NCI-H345 (cell line): ENCODE measurements around the gene GLS2.
"Not testable (repeated sequence)": the region's sequence is repeated elsewhere in the genome, so short reads cannot be mapped to it uniquely, and the experiment has no call there.

Source experiments
- DNase-seq: peaks from one replicate; lab custom pipeline; 2025; lab: John Stamatoyannopoulos, UW

GLS2 gene

DNA sequence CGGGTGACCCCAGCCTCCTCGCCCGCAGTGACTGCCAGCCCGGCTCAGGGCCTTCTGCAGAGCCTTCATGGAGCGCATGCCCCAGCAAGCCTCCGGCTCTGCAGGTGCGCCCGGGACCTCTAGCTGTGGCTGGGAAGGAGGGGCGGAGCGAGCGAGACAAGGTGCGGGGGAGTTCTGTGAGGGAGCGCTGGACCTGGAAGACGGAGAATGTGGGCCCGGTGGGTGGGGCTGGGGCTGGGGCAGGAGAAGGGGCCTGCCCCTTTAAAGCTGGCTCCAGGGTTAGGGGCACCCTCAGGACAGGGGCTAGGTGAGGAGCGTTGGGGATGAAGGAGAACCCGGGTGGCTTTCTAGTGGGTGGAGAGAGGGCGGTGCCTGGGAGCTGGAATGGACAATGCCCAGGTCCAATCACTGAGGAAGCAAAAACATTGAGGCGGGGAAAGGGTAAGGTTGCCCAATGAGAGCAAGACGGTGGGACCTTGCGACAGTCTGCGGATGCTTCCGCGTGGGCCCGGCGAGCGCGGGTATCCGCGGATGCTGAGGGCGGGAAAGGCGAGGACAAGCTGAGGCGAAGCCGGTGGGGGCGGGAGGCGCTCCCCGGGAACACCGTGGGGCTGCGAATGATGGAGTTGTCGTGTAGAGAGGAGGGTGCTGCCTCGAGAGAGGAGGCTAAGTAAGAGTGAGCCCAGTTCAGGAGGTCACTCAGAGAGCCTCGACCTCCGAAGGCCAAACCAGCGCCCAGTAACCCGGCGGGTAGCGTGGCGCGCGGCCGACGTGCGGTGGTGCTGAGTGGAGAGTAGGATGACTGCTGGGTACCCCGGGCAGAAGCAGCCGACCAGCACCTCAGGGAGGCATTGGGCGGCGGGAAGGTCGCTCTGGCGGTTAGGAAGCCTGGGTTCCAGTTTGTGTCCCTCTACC lies at the start of gene GLS2:
Gene GLS2, minus strand, starts transcription at position 121 of the 915 bp plus-strand sequence. Its CDS starts 43 bp downstream, at position 78.
- peak; percentile 88 for DNase-seq

DNA sequence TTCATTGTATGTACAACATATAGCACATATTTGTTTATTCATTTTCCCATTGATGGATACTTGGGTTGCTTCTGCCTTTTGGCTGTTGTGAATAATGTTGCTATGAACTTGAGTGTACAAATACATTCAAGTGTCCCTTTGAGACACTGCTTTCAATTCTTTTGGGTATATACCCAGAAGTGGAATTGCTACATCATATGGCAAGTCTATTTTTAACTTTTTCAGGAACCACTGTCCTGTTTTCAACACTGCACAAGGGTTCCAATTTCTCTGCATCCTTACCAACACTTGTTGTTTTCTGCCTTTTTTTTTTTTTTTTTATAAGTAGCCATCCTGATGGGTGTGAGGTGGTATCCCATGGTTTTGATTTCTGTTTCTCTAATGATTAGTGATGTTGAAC lies 49.6 kb upstream of the GLS2 start:
- DNase-seq = no peak

DNA sequence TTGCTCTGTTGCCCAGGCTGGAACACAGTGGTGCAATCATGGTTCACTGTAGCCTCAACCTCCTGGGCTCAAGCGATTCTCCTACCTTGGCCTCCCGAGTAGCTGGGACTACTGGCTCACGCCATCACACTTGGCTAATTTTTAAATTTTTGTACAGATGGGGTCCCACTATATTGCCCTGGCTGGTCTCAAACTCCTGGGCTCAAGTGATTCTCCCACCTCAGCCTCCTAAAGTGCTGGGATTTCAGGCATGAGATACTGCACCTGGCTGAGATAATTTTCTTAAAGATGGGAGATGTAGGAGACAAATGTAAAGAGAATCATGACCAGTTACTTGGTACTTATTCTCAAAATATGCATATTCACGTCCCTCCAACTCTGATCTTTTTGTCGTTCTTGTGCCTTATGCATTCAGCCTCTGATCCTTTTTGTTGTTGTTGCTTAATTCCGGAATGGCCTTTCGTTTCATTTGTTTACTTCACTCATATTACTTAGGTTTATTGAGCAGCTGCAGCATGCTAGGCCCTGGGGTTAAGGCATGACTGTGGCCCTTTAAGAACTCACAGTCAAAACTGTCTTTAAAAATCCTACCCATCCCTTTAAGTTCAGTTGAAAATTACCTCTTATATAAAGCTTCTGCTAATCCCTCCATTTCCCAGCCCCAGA lies 42.6 kb upstream of the GLS2 start:
- DNase-seq = no peak

DNA sequence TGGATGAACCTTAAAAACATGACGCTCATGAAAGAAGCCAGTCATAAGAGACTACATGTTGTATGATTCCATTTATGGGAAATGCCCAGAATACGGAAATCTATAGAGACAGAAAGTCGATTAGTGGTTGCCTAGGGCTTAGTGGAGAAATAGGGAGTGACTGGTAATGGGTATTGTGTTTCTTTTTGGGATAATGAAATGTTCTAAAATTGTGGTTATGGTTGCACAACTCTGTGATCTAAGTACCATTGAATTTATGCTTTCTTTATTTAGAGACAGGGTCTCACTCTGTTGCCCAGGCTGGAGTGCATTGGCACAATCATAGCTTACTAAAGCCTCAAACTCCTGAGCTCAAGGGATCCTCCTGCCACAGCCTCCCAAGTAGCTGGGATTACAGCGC lies 41.7 kb upstream of the GLS2 start:
- no peak for DNase-seq

DNA sequence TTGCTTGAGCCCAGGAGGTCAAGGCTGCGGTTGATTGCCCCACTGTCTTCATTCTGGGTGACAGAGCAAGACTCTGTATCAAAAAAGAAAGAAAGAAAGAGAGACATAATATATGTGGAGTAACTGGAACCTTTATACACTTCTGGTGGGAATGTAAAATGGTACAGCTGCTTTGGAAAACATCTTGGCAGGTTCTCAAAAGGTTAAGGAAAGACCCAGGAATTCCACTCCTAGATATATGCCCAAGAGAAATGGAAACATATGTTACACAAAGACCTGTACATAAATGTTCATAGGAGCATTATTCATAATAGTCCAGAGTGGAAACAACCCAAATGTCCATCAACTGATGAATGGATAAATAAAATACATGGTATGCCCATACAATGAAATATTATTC lies 40.9 kb upstream of the GLS2 start:
- no peak for DNase-seq

DNA sequence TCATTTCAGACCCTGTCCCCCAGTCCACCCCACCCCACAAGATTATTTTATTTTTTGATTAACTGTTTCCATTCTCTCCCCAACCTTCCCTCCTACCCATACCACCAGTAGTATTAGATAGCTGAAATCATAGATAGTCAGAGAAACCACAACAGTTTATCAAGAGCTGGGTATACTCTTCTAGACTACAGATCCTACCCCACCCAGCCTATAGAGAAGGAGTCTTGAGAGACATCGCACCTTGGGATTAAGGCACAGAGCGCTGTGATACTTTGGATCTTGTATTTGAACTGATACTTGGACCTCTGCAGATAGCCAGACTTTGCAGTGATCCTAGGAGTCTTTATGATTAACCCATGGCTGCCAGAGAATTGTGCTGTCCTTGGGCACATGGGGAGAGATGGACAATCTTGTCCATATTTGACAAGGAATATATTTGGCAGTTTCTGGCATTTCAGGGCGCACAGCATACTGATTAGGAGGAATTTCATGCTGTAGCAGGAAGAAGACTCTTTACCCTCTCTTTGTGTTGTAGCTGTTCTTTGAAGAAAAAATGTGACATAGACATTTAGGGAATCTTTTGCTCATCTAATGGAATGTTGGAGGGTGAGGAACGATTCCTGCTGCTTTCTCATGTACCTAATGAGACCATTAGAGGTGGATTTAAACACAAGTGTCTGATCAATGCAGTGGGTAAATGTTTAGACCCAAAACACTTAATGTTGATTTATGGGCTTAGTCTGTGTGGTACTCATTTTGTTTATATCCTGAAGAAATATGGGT lies 34.6 kb upstream of the GLS2 start:
- no peak for DNase-seq

DNA sequence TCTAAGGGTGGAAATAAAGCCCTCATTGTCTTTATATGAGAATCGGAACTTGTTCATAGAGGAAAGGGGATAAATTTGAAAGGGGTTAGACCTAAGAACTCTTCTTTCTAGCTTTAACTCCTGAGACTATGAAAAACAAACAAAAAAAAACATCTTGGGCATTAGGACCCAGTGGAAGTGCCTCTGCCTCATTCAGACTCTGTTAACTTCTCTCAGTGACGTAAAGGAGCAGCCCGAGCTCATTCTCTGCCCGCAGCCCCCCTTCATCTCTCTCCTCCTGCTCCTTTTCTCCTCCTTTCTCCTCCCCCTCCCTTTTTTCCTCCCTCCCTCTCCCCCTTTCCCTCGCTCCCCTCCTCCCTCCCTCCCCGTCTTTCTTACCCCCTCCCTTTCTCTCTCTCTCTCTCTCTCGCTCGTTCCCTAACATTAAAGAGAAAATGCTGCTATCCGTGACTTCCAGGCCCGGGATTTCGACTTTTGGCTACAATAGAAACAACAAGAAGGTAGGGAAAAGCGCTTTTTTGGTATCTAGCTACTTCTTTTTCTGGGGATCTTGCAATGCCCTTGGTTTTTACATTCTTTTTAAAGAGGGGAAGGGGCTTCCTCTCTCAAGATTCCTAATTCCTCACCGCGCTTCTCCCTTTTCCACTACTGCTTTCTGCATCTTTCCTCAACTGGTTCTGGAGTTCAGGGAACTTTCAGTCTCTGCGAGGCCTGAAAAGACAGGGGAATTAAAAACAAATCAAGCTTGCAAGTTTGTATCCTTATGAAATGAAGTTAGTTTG lies 33.8 kb upstream of the GLS2 start, which contains the start of gene RBMS2:
Gene RBMS2, plus strand, starts transcription at position 231 of the 782 bp plus-strand sequence. Its CDS starts 204 bp downstream, at position 435.
- DNase-seq = peak; percentile 53

DNA sequence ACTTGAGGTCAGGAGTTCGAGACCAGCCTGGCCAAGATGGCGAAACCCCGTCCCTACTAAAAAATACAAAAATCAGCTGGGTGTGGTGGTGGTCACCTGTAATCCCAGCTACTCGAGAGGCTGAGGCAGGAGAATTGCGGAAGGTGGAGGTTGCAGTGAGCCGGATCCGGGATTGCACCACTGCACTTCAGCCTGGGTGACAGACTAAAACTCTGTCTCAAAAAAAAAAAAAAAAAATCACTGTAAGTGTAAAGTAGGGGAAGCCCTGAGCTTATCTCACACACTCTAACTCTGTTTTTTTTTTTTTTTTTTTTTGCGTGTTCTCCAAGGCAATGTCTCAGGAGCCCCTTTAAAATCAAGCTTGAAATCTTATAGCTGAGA lies 33.2 kb upstream of the GLS2 start:
- no peak for DNase-seq

DNA sequence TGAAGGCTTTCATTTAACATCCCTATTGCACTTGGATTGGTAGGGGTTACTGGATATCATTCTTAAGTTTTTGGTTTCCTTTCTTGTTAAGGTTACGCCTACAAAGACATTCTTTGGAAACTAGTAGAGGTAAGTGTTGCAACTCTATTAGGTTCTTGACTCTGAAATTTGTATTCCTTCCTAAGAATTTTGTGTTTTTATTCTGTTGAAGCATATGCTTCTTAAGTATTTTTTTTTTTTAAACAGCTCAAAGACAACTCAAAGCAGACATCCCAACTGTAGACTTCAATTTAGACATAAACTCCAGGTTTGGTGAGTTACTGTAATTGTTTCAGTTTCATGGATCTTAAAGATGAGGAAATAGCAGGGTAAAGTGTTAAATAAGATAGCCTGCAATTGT lies 32.5 kb upstream of the GLS2 start:
- no peak for DNase-seq

DNA sequence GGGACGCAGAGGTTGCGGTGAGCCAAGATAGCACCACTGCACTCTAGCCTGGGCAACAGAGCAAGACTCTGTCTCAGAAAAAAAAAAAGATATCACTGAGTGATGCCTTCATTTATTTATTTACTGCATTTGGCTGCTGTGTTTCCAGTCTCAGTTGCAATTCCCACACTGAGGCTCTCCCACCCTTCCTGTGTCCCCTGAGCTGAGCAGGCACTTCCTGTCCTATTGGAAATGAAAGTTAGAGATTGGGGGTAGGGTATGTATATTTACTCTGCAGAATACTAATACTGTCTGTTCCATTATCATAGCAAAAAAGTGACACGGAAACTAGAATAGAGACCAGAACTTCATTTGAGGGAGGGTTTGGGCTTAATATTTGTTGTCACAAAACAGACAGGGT lies 32.1 kb upstream of the GLS2 start:
- DNase-seq = no peak

DNA sequence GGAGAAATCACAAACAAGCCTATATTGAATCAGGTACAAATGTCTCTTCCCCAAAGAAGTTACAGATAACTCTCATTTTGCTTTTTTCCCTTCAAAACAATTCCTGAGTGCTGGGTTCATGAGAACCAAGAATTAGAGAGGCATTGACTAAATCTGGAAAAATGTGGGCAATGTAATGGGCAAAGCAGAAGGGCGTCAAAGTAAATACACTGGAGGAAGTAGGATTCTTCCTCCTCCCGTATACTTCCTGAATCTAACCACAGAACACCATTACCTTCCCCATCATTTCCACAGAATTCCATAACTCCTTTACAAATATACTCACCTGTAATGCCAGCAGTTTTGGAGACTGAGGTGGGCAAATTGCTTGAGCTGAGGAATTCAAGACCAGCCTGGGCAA lies 30.6 kb upstream of the GLS2 start:
- no peak for DNase-seq

DNA sequence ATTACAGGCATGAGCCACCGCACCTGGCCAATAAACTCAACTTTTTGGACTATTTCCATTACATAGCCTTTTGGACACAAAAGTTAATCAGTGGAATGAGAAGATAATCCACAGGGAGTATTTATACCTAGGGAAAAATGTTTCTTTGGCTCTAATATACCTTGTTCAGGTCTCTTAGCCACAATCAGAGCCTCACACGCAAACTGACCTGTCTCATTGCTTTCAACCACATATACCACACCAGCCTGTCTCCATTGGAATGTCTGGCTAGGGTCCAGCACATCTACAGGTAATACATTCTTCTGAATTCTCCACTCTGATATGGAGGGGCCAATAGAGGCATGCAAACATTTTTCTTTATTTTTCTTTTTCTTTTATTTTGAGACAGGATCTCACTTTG lies 29.9 kb upstream of the GLS2 start:
- DNase-seq = no peak

DNA sequence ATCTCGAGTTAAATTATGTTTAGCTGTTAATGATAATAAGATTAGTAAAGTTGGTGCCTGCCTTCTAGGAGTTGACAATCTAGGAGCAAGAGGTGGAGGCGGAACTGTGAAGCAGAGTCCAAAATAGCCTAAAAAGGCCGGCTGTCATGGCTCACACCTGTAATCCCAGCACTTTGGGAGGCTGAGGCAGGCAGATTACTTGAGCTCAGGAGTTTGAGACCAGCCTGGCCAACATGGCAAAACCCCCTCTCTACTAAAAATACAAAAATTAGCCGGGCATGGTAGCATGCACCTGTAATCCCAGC lies 26.0 kb upstream of the GLS2 start:
- DNase-seq = not testable (repeated sequence)

DNA sequence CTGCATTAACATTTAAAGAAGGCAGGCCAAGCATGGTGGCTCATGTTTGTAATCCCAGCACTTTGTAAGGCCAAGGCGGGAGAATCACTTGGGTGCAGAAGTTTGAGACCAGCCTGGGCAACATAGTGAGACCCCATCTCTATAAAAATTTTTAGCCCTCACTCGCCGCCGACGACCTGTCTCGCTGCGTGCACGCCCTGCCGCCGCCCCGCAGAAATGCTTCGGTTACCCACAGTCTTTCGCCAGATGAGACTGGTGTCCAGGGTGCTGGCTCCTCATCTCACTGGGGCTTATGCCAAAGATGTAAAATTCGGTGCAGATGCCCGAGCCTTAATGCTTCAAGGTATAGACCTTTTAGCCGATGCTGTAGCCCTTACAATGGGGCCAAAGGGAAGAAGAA lies 22.8 kb upstream of the GLS2 start:
- DNase-seq = no peak

DNA sequence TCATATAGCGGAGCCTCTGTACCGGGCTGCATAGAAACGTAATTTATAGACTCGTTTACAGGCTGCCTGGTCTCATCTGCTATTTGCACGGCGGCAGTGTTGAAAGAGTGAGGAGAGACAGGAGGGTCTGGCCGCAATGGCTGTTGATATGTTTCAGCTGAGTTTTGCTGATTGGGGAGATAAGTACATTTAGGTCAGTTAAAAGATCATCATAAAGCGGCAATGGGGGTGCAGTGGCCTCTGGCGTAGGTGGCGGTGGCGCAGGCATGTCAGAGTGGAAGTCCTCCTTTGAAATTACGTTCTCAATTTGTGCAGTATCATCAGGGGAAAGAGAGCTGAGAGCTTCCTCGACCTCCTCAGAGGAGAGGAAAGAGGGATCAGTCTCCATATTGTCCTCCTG lies 11.9 kb upstream of the GLS2 start:
- DNase-seq = not testable (repeated sequence)

DNA sequence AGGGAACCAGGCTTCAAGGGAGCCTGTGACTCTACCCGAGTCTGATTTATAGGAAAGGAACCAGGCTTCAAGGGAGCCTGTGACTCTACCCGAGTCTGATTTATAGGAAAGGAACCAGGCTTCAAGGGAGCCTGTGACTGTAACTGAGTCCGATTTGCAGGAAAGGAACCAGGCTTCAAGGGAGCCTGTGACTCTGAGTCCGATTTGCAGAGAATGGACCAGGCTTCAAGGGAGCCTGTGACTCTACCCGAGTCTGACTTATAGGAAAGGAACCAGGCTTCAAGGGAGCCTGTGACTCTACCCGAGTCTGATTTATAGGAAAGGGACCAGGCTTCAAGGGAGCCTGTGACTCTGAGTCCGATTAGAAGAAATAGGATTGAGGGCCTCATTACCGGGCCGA lies 11.5 kb upstream of the GLS2 start:
- DNase-seq = not testable (repeated sequence)

DNA sequence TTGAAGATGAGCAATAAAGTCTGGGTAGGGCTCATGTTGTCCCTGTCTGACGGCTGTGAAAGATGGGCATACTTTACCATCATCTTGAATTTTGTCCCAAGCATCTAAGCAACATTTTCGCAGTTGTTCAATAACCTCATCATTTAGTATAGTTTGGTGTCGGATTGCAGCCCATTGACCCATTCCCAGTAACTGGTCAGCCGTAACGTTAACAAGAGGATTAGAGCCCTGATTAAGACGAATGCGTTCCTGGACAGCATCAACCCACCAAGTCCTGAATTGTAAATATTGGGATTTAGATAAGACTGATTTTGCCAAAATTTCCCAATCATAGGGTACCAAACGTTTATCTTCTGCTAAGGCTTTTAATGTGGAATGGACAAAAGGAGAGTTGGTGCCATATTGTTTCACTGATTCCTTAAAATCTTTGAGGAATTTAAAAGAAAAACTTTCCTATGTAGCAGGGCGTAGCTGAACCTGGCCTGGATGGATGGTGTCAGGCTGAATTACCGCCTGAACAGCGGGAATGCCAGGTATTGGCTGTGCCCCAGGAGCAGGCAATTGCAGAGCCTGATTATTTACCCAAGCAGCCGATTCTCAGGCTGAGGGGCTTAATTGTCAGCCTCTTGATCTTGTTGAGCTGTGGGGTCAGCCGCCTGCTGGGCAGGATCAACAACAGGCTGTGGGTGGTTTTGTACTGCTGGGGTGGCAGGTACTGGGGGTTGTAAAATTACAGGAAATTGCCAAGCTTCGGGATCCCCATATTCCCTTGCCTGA lies 10.4 kb upstream of the GLS2 start:
- DNase-seq = peak; percentile 42

DNA sequence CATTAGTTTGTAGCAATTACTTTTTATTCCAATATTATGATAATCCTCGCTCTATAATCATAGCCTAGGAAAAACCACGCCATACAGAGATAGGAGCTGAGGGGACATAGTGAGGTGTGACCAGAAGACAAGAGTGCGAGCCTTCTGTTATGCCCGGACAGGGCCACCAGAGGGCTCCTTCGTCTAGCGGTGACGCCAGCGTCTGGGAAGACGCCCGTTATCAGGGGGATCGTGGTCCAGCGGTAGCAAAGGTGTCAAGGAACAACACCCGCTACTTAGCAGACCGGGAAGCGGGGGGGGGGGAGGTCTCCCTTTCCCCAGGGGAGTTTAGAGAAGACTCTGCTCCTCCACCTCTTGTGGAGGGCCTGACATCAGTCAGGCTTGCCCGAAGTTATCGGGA lies 8.7 kb upstream of the GLS2 start:
- DNase-seq = not testable (repeated sequence)

DNA sequence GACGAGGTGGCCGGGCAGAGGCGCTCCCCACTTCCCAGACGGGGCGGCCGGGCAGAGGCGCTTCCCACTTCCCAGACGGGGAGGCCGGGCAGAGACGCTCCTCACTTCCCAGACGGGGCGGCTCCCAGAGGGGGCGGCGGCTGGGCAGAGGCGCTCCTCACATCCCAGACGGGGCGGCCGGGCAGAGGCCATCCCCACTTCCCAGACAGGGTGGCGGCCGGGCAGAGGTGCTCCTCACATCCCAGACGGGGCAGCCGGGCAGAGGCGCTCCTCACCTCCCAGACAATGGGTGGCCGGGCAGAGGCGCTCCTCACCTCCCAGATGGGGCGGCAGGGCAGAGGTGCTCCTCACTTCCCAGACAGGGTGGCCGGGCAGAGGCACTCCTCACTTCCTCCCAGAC lies 6.5 kb upstream of the GLS2 start:
- DNase-seq = not testable (repeated sequence)

DNA sequence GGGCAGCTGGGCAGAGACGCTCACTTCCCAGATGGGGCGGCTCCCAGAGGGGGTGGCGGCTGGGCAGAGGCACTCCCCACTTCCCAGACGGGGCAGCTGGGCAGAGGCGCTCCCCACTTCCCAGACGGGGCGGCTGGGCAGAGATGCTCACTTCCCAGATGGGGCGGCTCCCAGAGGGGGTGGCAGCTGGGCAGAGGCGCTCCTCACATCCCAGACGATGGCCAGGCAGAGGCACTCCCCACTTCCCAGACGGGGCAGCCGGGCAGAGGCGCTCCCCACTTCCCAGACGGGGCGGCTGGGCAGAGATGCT lies 6.1 kb upstream of the GLS2 start:
- not testable (repeated sequence) for DNase-seq

DNA sequence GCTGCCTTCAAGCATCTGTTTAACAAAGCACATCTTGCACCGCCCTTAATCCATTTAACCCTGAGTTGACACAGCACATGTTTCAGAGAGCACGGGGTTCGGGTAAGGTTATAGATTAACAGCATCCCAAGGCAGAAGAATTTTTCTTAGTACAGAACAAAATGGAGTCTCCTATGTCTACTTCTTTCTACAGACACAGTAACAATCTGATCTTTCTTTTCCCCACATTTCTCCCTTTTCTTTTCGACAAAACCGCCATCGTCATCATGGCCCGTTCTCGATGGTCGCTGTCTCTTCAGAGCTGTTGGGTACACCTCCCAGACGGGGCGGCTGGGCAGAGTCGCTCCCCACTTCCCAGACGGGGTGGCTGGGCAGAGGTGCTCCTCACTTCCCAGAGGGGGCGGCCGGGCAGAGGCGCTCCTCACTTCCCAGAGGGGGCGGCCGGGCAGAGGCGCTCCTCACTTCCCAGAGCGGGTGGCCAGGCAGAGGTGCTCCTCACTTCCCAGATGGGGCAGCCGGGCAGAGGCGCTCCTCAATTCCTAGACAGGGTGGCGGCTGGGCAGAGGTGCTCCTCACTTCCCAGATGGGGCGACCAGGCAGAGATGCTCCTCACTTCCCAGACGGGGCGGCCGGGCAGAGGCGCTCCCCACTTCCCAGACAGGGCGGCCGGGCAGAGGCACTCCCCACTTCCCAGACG lies 5.6 kb upstream of the GLS2 start:
- not testable (repeated sequence) for DNase-seq
